Stimulated activated CD4-positive, alpha-beta T cell treated with anti-CD3 and anti-CD28 coated beads, Interleukin-1b, Interleukin-23, amount 100 ng/mL, for 24 hours (primary cell): Measurements from ENCODE around the gene TBCCD1.
A peak's percentile ranks its signal among the peaks of the same experiment; 100 is the strongest.

Source experiments
- DNase-seq, 4 experiments: peaks; one replicate each; pipeline ENCODE4 v3.0.0-alpha.2; 2020; ENCODE audit warnings: low read depth in 4 of 4, low spot score in 1 of 4

The TBCCD1 gene

GRCh38 chr3:186567072-186567921, at the start of gene TBCCD1:
Gene TBCCD1 (minus strand): TSS chr3:186567339. CDS start chr3:186564329, 3,010 bp downstream.
- peak; percentile 76 to 96 (median 89) for DNase-seq

DNA sequence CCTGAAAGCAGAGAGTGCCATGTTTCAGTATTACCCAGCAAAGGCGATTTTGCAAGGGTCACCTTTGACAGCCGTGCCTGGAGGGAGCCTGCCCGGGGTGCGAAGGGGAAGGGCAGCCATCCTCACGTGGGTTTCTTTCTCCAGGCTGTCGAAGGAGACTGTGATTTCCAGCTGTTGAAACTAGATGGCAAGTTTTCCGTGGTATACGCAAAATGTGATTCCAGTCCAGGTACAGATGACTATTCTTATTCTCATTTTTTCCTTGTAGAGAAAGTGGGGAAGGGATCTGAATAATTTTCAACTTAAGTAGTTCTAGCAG, 49.1 kb upstream of the TBCCD1 start:
- no peak for DNase-seq

DNA sequence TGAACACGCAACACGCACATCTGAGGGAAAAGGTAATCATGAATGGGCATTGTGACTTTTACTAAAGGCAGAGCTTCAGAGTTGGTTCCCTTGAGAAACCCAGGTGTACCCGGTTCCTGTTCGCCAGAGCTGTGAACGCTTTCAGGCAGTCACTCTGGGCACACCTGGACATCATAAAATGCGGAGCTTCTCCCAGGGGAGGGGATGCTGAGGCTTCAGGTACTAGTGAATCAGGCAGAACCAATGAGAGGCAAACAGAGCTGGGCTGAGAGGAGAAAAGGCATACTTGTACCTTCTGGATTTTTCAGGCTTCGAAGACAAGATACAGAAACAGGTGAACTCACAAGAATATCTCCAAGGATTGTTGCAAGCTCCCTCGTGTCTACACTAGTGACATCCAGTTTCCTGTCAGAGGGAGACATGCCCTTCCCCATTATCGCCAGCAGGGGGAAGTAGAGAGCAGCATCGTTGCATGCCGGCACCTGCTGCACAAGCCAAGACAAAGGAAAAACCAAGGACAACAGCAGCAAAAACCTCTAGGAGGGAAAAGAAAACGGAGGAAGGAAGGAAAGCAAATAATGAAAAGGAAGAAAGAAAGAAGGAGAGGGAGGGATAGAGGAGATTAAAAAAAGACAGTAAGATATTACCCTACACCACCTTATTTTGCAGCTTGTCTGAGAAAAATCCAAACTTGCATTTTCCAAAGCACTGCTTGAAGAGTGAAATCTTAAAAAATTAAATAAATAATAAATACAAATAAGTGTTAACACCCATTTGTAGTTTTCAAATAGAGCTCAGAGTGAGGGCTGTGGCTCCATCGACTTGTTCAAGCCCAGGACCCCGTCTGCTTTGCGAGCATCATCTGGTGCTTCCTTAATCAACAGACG, 47.7 kb upstream of the TBCCD1 start:
- DNase-seq: peak; percentile 56 to 70 (median 60)

DNA sequence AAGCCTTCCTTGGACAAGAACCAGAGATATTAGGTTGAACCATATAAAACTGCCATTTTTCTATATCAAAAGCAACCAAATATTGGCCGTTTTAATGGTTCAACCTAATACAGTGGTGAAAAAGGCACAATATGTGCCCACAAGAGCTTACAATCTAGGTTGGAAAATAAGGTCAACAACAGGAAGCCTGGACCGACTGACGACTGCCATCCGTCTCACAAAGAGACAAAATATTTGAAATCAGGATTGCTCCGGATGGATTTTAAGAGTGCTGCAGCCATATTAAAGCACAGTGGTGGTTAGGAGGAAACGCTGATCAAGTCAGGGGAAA, 47.1 kb upstream of the TBCCD1 start:
- no peak for DNase-seq

DNA sequence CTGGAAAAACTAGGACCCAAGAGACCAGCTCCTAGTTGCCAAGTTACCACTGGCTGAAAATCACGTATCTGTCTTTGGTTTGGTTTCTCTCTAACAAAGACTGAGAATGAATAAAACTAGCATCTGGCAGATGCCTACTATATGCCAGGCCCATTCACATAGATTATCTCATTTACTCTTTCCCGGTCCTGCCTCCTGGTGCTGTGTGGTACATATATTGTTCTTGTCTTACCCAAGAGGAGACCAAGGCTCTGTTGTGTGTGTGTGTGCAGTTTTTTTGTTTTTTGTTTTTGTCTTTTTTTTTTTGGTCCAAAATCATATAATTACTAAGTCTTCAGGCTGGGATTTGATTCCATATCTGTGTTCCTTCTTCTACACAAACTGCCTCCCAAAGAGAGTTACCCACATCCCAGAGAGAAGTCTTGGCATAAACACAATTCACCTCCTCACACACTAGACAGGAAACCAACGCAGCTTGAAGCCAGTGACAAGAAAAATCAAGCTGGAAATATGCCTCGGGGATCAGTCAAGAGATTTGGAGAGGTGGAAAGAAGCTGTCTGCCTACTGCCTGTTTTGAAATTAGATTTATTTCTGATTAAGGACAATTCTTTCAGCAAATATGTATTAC, 46.6 kb upstream of the TBCCD1 start:
- no peak for DNase-seq

DNA sequence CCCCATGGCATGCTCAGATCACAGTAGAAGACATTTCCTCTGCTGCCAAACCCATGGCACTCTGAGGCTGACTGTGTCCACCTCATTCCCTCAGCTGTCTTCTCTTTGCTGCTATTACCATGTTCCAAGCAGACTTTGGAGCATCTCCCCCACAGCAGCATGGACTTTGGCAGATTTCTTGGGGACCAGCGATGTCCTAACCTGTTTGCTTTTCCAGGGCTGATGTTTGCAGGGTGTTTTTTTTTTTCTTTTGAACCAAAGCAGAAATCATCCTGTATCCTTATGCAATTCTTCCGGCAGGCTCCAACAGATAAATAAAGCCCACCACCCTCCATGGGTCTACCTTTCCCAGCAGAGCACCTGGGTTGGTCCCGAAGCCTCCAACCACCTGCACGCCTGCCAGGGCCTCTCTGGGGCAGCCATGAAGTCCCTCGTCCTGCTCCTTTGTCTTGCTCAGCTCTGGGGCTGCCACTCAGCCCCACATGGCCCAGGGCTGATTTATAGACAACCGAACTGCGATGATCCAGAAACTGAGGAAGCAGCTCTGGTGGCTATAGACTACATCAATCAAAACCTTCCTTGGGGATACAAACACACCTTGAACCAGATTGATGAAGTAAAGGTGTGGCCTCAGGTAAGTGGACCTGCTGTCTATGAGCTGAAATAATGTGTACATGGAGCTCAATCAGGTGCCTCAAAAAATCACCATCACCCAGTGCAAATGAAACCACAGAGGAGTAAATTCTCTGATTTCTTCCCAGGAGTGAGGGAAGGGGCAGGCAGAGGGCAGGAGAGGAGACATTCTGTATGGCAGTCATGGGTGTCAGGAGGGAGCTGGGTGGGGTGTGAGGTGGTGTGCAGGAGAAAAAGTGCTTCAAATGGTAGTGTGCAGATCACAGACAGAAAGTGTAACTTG, 45.8 kb upstream of the TBCCD1 start, which contains the start of gene AHSG:
TSS of gene AHSG (plus strand) at position 340 of the 916 bp plus-strand sequence. CDS start at position 422, 82 bp downstream.
- DNase-seq: no peak

DNA sequence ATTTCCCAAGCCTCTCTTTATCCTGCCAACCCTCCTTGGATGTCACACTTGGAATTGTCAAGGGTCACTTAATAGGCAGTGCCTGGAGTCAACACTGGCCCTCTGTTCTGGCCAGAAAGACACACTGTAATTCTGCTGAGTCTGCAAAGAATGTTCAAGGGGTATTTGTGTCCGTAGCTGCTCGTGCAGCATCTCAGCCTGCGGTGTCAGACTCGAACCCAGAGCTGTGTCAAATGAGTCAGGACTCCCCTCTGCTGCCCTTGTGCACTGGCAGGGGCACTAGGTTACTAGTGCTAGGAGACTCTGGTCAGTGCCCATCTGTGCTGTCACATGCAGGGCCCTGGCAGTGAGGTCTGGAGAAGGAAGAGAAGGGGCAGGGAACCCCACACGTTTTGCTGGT, 44.9 kb upstream of the TBCCD1 start:
- no peak for DNase-seq

- DNase-seq: no peak
These were observed 42.2 kb upstream of the TBCCD1 start for GRCh38 chr3:186609247-186609868.

DNA sequence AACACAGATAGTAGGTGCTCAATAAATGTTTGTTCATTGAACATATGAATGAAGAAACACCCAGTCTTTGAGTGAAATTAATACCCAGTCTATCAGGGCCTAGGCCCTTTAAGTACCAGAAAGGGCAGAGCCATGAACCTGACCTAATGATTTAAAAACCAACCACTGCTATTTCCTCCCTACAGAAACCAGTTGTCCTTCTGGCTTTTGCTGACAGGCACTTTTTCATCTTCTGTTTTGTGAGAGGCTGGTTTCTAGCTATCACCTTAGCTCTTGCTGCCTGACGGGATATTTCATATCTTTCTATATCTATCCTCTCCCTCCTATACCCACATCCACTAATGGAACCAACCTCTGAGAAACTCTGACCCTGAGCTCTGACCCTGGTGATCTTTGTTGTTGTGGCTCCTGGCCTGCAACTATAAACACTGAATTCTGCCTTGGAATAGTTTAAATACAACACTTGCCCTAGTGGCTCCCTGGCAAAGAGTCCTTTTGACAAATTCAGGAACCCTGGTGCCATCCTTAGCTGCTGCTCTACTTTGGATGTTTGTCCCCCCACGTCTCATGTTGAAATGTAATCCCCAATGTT, 41.6 kb upstream of the TBCCD1 start:
- DNase-seq: no peak

DNA sequence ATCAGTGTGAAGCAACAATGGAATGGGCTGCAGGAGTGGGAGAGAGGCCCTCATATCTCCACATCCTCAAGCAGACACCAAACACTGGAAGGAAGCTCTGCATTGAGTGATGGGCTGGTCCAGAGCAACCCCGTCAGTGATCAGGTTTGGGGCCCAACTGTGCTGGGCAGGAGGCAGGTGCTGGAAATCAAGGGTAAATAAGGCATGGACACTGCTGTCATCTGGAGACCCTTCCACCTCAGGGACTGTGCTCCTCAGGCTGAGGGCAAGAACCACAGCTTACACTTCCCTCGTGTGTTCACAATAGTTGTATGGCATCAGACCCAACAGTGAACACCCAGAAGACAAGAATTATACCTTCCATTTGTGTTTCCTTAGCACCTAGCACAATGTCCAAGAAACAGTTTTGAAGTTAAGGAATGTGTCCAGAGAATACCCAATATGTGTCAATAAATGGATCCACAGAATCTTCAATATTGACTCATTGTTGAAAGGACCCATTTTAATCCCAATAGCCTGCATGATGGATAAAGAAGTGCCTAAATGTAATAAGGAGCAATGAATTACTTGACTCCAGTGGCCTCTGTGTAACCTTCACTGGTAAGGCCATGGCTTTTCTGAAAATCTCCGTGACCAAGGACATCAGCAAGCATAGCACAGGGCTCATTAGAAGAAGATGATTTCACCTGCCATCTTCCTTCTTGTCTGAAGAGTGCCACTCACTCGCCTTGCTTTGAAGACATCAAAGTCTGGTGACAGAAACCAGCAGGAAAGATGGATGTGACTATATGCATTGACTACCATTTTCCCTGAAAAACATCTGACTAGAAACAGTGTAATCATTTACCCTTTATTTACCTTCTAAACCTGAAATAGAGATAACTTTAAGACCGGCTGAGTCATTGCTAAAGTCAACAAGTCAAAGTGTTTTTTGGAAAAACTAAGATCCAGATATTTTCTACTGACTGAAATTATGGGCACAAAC, 38.7 kb upstream of the TBCCD1 start:
- DNase-seq: no peak

DNA sequence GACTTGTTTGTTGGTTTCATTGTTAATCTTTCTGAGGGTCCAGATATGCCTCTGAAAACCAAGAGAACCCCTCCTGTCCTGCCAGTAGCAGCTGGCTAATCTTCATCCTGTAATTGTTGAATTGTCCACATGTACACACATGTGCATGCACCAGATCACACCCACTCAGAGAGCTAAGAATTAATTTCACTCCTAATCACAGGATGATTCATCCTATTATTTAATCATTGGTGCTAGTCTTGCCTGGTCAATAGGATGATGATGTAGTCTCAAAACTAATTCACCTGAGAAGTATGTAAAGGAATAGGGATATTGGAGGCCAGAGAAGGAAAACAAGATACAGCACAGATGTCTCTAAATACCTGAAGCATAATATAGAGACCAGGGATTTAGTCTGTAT, 37.9 kb upstream of the TBCCD1 start:
- no peak for DNase-seq

- DNase-seq: no peak
These were observed 36.0 kb upstream of the TBCCD1 start for GRCh38 chr3:186603159-186603558.

- DNase-seq: no peak
These were observed 33.8 kb upstream of the TBCCD1 start for GRCh38 chr3:186600896-186601295.

GRCh38 chr3:186599785-186600166, 32.6 kb upstream of the TBCCD1 start:
- DNase-seq: no peak

DNA sequence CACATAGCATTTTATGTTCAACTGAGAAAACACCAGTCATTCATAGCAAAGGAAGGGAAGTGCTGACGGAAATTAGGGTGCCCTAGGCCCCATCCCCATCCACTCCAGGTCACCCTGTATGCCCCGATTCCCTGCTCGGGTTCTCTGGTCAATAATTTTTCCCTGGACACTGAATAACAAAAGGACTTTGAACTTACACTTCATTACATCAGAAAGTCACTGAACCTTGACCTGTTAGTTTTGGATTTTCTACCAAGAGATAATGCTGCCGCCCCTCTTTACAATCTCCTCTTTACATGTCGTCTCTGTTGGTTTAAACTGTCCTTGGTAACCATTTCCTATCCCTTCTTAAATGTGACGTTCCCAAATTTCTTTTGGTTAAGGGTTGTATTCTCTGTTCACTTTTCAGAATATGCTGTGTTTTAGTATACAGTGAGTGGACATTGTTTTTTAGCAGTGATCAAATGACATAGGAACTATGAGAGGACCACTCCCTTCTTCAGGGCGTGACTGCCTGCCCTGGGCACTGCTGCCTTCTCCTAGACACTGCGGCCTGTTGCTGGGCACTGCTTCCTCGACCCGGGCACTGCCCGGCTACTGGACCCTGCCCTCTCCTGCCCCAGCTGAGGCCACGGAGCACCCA, 32.1 kb upstream of the TBCCD1 start:
- DNase-seq: no peak

DNA sequence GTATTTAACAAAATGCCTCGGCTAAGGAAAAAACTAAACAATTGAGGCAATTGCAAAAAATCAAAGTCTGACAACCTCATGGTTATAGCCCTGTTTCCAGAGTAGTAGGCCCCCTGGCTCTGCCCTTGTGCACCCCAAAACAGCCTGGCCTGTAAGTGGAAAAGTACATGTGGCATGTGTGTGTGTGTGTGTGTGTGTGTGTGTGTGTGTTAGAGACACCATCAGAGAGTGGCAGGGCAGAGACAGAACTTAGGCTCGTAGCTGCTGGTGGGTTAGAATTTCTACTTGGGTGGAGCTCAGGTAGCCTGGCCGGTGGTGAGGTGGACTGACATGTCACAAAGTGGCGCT, 31.6 kb upstream of the TBCCD1 start:
- DNase-seq: no peak

GRCh38 chr3:186598108-186598784, 31.1 kb upstream of the TBCCD1 start:
- no peak for DNase-seq
